Measurements from ENCODE around the gene SCN8A. TPM values are rescaled to one million over a fixed set of nuclear protein-coding genes. Genes with fewer than 3 reads are reported as not detected.
A peak's percentile ranks its signal among the peaks of the same experiment; 100 is the strongest.

SCN8A gene
- polyA plus RNA-seq, 2 of the 4 experiments (the other 2 are of a cell fraction): 1.8 to 4.8 TPM

- FAIRE-seq (no peak), ATAC-seq (peak; percentile 10 to 31; a peak in 2 of 6 replicates)
These were observed 237.1 kb downstream of the SCN8A start for GRCh38 chr12:51827925-51828818.

GRCh38 chr12:51829011-51829481 is 238.0 kb downstream of the SCN8A start:
- ATAC-seq (no peak), FAIRE-seq (no peak), DNase-seq (ENCODE audit: low read depth in 1 of 2, low spot score in 1 of 2) (no peak)
- Histone ChIP-seq H3K4me3 (no peak overlapping the region), H3K9me3 (no peaks in the 10 kb centered on the region), H3K4me1 (peaks cover 7% of the 10 kb centered on the region; the same call in 2 of the 3 replicates), H3K27ac (no peak overlapping the region), H3K4me2 (no peak overlapping the region)
- ChIA-PET CTCF (interaction anchor here (0.7 to 1.8 kb wide), 5 partner anchors 8 to 408 kb away, joined by 3 to 9 read pairs (median 6); no protein-coding TSS in a partner anchor), POLR2A (no interaction called here)
- WGBS (ENCODE audit: missing lambda C conversion rate): 54% methylated on average over 5 of the region's 5 CpGs
- TF ChIP-seq, protein P1, sequence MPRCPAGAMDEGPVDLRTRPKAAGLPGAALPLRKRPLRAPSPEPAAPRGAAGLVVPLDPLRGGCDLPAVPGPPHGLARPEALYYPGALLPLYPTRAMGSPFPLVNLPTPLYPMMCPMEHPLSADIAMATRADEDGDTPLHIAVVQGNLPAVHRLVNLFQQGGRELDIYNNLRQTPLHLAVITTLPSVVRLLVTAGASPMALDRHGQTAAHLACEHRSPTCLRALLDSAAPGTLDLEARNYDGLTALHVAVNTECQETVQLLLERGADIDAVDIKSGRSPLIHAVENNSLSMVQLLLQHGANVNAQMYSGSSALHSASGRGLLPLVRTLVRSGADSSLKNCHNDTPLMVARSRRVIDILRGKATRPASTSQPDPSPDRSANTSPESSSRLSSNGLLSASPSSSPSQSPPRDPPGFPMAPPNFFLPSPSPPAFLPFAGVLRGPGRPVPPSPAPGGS (IDR thresholded peaks at IDR 0.05): no peak
- TF ChIP-seq, protein P2, sequence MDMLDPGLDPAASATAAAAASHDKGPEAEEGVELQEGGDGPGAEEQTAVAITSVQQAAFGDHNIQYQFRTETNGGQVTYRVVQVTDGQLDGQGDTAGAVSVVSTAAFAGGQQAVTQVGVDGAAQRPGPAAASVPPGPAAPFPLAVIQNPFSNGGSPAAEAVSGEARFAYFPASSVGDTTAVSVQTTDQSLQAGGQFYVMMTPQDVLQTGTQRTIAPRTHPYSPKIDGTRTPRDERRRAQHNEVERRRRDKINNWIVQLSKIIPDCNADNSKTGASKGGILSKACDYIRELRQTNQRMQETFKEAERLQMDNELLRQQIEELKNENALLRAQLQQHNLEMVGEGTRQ (IDR thresholded peaks at IDR 0.05): no peak
- TF ChIP-seq, protein P3, sequence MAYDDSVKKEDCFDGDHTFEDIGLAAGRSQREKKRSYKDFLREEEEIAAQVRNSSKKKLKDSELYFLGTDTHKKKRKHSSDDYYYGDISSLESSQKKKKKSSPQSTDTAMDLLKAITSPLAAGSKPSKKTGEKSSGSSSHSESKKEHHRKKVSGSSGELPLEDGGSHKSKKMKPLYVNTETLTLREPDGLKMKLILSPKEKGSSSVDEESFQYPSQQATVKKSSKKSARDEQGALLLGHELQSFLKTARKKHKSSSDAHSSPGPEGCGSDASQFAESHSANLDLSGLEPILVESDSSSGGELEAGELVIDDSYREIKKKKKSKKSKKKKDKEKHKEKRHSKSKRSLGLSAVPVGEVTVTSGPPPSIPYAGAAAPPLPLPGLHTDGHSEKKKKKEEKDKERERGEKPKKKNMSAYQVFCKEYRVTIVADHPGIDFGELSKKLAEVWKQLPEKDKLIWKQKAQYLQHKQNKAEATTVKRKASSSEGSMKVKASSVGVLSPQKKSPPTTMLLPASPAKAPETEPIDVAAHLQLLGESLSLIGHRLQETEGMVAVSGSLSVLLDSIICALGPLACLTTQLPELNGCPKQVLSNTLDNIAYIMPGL (CRISPR knock-in tag; IDR thresholded peaks at IDR 0.05; ENCODE audit: borderline replicate concordance): no peak
- TF ChIP-seq MAX (IDR thresholded peaks at IDR 0.05) (no peak), SREBF2 (IDR thresholded peaks at IDR 0.05) (no peak), KDM5A (IDR thresholded peaks at IDR 0.05) (no peak), NPAS2 (CRISPR knock-in tag; IDR thresholded peaks at IDR 0.05; ENCODE audit: borderline replicate concordance) (no peak), GATA3 (IDR thresholded peaks at IDR 0.05; ENCODE audit: borderline replicate concordance) (no peak), PBX3 (IDR thresholded peaks at IDR 0.05) (no peak)

More at GRCh38 chr12:51827925-51828818, 237.1 kb downstream of the SCN8A start:
- Histone ChIP-seq H3K9me3 (no peaks in the 10 kb centered on the region), H3K4me3 (no peak overlapping the region), H3K27ac (no peak overlapping the region), H3K4me2 (no peak overlapping the region), H3K4me1 (peaks cover 7% of the 10 kb centered on the region; the same call in 2 of the 3 replicates)
- ChIA-PET POLR2A (no interaction called here), CTCF (interaction anchor here (1.1 to 1.8 kb wide), 2 partner anchors 8 to 407 kb away, joined by 6 to 7 read pairs; no protein-coding TSS in a partner anchor)
- peak in 1 of 2 experiments; percentile 47 for DNase-seq (ENCODE audit: low read depth in 1 of 2, low spot score in 1 of 2)
- TF ChIP-seq MAFK (IDR thresholded peaks at IDR 0.05; ENCODE audit: partially characterized antibody): no peak
- TF ChIP-seq NR3C1 (IDR thresholded peaks at IDR 0.05): no peak
- no peak for TF ChIP-seq TFCP2L1 (CRISPR knock-in tag; IDR thresholded peaks at IDR 0.05)
- no peak for TF ChIP-seq FOSL2 (IDR thresholded peaks at IDR 0.05)
- no peak for TF ChIP-seq FOSL2 (CRISPR knock-in tag; IDR thresholded peaks at IDR 0.05)
- no peak for TF ChIP-seq HEYL (CRISPR knock-in tag; IDR thresholded peaks at IDR 0.05)
- no peak for TF ChIP-seq RNF2 (IDR thresholded peaks at IDR 0.05; ENCODE audit: borderline replicate concordance, low read depth)
- TF ChIP-seq, protein P4, sequence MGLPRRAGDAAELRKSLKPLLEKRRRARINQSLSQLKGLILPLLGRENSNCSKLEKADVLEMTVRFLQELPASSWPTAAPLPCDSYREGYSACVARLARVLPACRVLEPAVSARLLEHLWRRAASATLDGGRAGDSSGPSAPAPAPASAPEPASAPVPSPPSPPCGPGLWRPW (IDR thresholded peaks at IDR 0.05): no peak
- TF ChIP-seq, protein P1 (IDR thresholded peaks at IDR 0.05): no peak
- TF ChIP-seq CBX2 (IDR thresholded peaks at IDR 0.05; ENCODE audit: borderline replicate concordance, low read depth): no peak
- no peak for TF ChIP-seq RARB (CRISPR knock-in tag; IDR thresholded peaks at IDR 0.05)
- TF ChIP-seq, protein P2 (IDR thresholded peaks at IDR 0.05): no peak
- TF ChIP-seq CBX8 (IDR thresholded peaks at IDR 0.05): no peak
- no peak for TF ChIP-seq REST (IDR thresholded peaks at IDR 0.05)
- no peak for TF ChIP-seq KDM1A (IDR thresholded peaks at IDR 0.05; ENCODE audit: low read depth)
- whole genome bisulfite sequencing (ENCODE audit: missing lambda C conversion rate): 62% methylated on average over 11 of the region's 11 CpGs

Measured in A549 (cell line).